CD4-positive, alpha-beta T cell treated with Interleukin-4 for 4 hours (primary cell): ENCODE results near the gene ARIH1.
"Not testable (repeated sequence)": the region's sequence is repeated elsewhere in the genome, so short reads cannot be mapped to it uniquely, and the experiment has no call there.

Experiments used
- DNase-seq: peaks from one replicate; pipeline ENCODE4 v3.0.0-alpha.2; 2020

The ARIH1 gene

GRCh38 chr15:72614810-72615532 lies 140.8 kb downstream of the ARIH1 start:
- DNase-seq = no peak

GRCh38 chr15:72615533-72616233 lies 141.6 kb downstream of the ARIH1 start:
- DNase-seq = not testable (repeated sequence)

- DNase-seq = no peak
These were observed 142.5 kb downstream of the ARIH1 start for GRCh38 chr15:72616491-72617210.

DNA sequence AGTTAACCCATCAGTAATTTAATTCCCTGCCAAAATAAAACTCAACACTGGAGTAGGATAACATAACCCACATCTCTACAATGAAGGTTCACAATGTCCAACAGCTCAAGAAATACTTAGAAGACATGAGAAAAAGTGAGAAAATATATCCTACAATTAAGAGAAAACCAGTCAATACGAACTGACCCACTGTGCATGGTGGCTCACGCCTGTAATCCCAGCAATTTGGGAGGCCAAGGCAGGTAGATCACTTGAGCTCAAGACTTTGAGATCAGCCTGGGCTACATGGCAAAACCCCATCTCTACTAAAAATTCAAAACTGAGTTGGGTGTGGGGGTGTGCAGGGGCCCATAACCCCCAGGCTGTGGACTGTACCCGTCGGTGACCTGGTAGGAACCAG lies 149.7 kb downstream of the ARIH1 start:
- not testable (repeated sequence) for DNase-seq

- not testable (repeated sequence) for DNase-seq
These were observed 152.0 kb downstream of the ARIH1 start for GRCh38 chr15:72626153-72626552.

DNA sequence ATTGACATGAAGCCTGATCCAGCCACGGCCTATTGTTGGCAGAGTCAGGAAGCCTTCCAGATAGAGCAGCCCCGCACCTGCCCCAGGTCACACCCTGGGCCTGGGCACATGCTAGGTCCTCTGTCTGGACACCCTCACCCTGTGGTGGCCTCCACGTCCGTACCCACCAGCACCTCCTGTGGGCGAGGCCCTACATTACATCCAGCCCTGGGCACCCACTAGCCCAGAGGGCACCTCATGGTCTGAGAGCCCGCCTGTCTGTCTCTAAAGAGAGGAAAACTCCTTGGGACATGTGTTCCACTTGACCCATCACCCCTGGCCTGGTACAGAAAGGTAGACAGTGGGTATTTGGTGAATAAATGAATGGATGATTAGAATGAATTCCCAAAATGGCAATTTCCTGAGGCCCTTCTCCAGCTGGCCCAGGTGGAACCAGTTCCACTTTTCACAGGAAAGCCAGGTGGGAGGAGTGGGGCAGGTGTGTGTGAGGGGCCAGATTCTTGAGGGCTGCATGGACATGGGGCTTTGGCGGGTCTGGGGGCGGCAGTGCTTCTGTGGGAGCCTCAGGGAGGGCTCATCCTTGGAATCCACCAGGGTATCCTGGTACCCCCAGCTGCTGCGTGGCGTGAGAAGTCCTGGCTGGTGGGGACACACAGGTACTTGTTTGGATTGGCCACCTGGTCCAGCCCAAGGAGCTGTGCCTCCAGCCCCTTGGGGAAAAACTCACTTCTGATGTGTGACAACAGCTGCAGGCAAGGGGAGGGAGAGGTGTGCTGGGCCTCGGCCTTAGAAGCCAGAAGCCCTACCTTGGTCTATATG lies 154.3 kb downstream of the ARIH1 start:
- not testable (repeated sequence) for DNase-seq

DNA sequence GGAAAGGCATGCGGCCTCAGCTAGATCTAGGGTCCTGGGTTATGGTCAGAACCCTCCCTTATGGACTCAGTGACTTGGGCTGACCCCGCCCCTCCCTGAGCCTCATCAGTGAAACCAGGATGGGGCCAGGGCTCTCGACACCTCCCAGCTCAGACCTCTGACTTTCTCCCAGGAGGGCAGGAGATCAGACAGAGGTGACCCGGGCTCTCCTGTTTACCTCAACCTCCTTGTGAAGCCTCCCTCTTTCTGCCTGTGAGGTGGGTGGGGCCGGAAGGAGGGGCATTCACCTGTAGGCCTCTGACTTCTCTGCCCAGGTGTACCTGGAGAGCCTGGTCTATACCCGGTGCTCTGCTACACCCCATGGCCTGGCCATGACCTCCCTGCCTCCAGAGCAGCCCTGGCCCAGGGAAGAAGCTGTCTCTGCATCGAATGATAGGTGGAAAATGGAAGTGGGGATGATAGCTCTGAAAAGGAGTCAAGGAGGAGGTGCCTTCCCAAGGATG lies 155.0 kb downstream of the ARIH1 start:
- not testable (repeated sequence) for DNase-seq

DNA sequence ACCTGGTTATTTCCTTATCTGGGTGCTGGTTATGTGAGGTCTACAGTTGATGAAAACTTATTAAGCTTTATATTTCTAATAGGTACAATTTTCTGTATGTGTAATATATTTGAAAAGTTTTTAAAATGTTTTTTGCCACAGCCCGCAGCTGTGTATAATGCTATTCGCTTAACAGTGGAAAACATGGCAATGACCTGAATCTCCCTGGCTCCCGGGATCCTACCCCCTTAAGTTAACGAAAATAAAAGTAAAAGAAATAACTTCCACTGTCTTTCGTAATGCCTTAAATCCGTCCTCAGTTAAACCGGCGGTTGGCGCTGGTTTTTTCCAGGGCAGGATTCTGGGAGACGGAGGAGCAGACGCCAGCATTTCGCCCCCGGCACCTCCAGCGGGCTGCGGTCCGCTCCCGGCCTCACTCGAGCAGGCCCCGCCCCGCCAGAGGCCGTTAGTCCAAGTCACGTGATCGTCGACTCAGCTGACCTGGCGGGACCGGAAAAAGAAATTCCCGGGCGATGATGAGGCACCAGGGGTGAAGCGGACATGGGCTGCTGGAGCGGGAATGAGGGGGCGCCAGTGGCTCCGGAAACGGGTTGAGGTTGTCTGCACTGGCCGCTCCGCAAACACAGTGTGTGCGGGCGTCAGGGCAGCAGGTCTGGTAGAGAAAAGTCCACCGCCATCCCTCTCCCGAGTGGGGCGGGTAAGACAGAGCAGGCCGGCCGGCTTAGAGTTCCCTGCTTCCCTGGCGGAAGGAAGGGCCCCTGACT lies 162.6 kb downstream of the ARIH1 start:
- peak; percentile 49 for DNase-seq

GRCh38 chr15:72639759-72640483 lies 165.8 kb downstream of the ARIH1 start:
- not testable (repeated sequence) for DNase-seq

DNA sequence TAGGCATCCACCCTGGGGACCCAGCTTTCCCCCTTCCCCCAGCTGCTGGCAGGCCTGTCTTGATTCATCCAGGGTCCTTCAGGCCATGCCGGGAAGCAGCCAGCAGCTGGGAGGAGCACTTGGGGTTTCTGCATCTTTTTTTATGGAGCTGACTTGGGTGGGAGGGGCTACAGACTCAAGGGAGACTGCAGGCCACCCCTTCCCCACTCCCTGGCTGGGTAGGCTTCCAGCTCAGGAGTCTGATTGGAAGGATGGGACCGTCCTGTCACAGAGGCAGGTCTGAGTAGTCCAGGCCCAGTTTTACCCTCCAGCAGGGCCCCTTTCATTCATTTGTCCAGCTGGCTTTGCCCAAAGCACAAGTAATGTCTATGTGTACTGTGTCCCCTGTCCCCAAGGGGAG lies 168.1 kb downstream of the ARIH1 start:
- not testable (repeated sequence) for DNase-seq

DNA sequence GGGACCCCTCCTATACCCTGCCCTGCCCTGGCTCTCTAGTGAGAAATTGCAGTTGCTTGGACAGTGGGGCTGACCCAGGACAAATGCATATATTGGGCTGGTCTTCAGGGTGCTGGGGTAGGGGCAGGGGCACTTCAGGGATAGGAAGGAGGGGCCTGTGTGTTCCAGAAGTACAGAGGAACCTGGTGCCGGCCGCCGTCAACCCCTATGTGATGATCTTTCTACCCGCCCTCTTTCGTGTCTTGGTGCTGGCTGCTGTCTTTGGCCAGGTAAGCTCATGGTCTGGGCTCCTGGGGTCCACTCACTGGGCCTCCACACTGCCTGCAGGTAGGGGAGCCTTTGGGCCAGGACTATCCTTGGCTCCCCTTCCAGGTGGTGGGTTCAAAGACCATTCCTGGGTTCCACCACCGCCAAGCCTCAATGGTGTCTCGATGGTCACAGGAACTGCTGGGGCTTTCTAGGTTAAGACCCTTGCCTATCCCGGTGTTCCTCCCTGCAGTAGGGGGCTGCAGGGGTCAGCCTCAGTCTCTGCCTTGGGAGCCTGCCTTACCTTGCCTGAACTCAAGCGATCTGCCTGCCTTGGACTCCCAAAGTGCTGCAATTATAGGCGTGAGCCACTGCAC lies 174.6 kb downstream of the ARIH1 start:
- not testable (repeated sequence) for DNase-seq
